GM21528 (cell line): Measurements from ENCODE around the gene PRAF2.

Experiments
- ATAC-seq: cut with Tn5 transposase; IDR thresholded peaks from one replicate; pipeline ENCODE4 v1.9.1; 2021; ENCODE audit warnings: mild to moderate bottlenecking, moderate library complexity; ENCODE audit not compliant: unreplicated experiment, low FRiP score

PRAF2 gene

GRCh38 chrX:49043220-49043986 lies 30.4 kb downstream of the PRAF2 start, which contains the start of gene TFE3:
Gene TFE3, minus strand, starts transcription at chrX:49043357. Its CDS starts 131 bp downstream, at chrX:49043226.
- peak; percentile 92 for ATAC-seq

DNA sequence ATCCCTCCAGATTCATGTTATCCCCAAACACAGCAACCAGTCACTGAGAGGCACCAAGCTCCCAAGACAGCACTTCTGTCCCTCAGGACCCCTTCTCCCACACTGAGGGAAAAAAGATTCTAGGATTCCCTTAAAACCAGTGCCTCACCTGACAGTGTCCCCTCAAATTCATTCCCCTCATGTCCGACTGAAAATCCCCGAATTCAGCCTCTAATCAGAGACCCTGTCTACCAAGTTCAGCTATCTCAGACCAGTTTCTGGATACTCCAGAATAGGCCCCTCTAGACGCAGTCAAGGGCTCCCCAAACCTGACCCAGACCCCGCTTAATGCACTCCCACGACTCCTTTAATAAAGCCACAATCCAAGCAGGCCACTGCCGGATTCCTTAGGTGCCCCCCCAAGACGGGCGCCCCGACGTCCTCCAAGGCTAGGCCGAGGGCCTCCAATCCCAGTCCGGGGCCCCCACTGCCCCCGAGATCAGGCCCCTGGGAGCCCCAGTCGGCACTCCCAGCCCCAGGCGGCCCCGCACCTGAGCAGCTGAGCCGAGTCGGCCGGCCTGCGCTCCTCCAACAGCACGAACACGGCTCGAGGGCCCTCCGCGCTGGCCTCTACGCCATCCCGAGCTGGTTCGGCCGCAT lies 31.1 kb downstream of the PRAF2 start:
- ATAC-seq: peak; percentile 3

GRCh38 chrX:49041744-49042580 lies 31.8 kb downstream of the PRAF2 start:
- no peak for ATAC-seq

GRCh38 chrX:49040376-49040955 lies 33.3 kb downstream of the PRAF2 start:
- ATAC-seq: no peak

- no peak for ATAC-seq
Measured at GRCh38 chrX:49039598-49040375, 34.0 kb downstream of the PRAF2 start.

- no peak for ATAC-seq
Measured at GRCh38 chrX:49037883-49038475, 35.8 kb downstream of the PRAF2 start.

- ATAC-seq: no peak
Measured at GRCh38 chrX:49030283-49030682, 43.5 kb downstream of the PRAF2 start.

DNA sequence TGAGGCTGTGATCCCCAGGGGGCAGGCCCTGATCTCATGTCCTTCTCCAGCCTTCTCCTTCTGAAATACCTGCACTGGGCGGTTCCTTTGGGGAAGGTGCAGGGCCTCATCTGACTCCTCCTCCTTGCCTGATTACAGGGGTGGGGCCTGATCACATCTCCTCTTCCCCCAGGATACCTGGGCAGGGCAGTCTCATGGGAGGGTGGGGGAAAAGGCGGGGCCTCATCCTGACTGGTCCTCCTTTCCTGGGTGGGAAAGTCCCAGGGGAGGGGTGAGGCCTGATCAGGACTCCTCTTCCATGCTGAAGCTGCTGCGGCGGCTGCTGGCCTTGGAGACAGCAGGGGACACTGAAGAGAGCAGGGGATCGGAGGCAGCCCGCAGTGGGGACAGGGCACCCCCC lies 43.9 kb downstream of the PRAF2 start:
- no peak for ATAC-seq
